ENCODE data around the gene GDPGP1. TPM values are rescaled to one million over a fixed set of nuclear protein-coding genes. Genes with fewer than 3 reads are reported as not detected.
"Not testable (repeated sequence)": the region's sequence is repeated elsewhere in the genome, so short reads cannot be mapped to it uniquely, and the experiment has no call there.

GDPGP1 gene
- 9.7 TPM for total RNA-seq

GRCh38 chr15:90234096-90234988 is at the start of gene GDPGP1:
GDPGP1 (plus strand) TSS chr15:90234209; CDS start chr15:90240909, 6,700 bp downstream.
- DNase-seq: no peak

GRCh38 chr15:90184786-90185704 is 49.0 kb upstream of the GDPGP1 start:
- DNase-seq: peak; percentile 59

DNA sequence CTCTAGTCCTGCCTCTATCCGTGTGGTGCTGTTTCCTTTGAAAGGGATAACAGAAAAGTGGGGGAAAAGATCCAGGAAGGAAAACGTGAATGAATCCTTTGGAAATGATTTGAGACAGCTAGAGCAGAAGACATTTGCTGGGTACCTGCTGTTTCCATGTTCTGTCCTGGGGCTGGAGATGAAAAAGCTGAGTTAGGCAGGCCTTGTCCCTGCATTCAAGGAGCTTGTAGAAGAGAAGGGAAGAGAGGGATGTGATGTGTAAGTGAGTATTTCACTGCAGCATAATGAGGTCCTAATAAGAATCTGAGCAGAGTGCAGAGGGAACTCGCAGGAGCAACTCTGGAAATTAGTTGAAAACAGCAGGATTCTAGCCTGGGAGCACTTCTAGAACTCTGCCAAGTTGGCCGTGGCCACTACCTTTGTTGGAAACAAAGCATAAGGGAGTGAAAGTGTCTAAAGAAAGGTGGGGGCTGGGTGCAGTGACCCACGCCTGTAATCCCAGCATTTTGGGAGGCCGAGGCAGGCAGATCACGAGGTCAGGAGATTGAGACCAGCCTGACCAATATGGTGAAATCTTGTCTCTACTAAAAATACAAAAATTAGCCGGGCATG is 46.6 kb upstream of the GDPGP1 start:
- no peak for DNase-seq

DNA sequence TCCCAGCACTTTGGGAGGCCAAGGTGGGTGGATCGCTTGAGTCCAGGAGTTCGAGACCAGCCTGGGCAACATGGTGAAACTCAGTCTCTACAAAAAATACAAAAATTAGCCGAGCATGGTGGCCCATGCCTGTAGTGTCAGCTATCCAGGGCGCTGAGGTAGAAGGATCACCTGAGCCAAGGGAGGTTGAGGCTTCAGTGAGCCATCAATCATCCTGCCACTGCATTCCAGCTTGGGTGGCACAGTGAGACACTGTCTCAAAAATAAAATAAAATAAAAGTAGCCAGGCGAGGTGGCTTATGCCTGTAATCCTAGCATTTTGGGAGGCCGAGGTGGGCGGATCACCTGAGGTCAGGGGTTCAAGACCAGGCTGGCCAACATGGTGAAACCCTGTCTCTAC is 45.9 kb upstream of the GDPGP1 start:
- not testable (repeated sequence) for DNase-seq

- DNase-seq: no peak
Measured at GRCh38 chr15:90188914-90189748, 44.9 kb upstream of the GDPGP1 start.

- no peak for DNase-seq
Measured at GRCh38 chr15:90189781-90190467, 44.1 kb upstream of the GDPGP1 start.

DNA sequence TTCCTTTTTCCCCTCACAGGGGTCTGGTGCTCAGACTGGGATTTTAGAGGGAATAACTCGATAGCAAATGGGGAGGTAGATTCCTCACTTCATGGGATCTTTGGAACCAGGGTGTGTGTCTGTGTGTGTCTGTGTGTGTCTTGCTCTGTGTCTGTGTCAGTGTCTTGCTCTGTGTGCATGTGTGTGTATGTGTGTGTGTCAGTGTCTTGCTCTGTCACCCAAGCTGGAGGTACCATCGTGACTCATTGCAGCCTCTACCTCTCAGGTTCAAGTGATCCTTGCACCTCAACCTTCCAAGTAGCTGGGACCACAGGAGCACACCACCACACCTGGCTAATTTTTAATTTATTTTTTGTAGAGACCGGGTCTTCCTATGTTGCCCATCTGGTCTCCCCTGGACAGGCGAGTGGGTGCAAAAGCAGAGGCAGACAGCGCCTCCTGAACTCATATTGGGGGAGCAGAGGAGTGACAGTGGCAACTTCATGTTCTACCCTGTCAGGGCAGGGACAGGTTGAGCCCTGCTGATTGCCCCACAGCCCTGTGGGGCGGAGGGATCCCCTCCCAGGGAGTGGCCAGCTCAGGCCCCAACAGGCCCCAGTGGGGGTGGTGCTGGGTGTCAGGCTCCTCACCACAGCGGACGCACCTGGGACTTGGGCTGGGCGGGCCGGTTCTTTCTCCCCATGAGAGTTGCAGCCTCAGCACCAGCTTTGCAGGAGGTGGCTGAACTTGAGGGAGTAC is 43.2 kb upstream of the GDPGP1 start:
- no peak for DNase-seq

DNA sequence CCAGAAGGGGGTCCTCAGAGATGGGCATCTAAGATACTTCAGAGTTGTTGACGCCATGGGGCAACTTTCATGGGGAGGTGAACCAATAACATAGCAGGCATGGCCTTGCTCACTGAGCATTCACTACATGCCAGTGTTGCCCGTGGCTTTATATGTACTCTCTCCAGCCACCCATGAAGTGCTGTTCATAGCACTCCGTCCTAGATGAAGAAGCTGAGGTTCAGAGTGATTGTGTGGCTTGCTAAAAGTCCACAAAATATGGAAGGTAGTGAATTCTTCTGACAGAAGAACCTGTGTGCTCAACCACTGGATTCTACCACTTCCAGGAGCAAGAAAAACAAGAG is 42.7 kb upstream of the GDPGP1 start:
- DNase-seq: no peak

GRCh38 chr15:90191794-90192509 is 42.1 kb upstream of the GDPGP1 start:
- peak; percentile 82 for DNase-seq

- peak; percentile 33 for DNase-seq
Measured at GRCh38 chr15:90192961-90193786, 40.8 kb upstream of the GDPGP1 start.

DNA sequence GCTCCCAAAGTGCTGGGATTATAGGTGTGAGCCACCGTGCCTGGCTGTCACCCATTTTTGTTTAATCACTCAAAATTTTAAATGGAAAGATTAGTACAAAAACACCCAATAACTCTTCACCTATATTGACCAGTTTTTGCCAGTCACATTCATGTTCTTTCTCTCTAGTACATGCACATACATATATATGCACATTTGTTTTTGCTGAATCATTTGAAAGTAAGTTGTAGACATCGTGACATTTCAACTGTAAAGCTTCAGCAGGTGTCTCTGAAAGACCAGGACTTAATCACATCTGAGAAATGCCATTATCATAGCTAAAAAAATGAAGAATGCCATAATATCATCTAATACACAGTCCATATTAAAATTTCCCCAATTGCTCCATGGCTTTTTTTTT is 39.4 kb upstream of the GDPGP1 start:
- DNase-seq: no peak

GRCh38 chr15:90200534-90201129 is 33.4 kb upstream of the GDPGP1 start:
- DNase-seq: no peak

GRCh38 chr15:90201130-90201943 is 32.7 kb upstream of the GDPGP1 start, which contains the start of gene SEMA4B:
SEMA4B (plus strand) TSS chr15:90201330; CDS start chr15:90201579, 249 bp downstream.
- DNase-seq: peak; percentile 38

GRCh38 chr15:90201944-90202375 is 32.0 kb upstream of the GDPGP1 start:
- DNase-seq: no peak

DNA sequence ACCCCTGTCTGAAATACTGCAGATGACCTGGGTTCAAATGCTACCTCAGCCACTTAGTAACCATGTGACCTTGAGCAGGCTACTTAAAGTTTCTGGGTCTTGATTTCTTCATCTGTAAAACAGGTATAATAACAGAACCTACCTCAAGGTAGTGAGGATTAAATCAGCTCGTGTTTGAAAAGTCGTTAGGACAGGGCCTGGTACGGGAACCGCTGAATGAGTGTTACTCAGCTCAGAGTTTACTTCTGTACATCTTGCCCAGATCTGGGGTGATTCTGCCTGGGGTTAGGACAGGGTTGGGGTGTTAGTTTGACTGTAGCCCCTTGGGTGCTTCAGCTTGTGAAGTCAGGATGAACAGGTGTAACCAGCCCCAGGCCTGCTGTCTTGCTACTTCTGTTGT is 31.1 kb upstream of the GDPGP1 start:
- no peak for DNase-seq

GRCh38 chr15:90203473-90203872 is 30.5 kb upstream of the GDPGP1 start:
- DNase-seq: no peak

DNA sequence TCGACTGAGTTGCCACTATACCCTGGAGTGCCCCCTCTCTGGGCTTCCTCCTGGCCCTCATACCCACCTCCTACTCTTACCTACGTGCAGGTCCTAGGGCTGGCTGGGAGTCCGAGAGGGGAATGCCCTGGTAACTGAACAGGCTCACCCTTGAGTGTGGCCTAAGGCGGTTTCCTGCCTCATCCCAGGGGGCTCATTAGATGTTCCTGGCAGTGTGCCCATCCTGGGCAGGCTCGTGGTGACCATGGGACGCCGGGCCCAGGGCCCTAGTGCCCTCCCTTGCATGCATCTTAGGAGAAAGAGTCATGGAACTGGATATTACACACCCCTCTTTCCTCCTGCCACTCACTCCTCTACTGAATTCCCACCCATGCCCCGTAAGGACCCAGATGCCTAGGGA is 30.1 kb upstream of the GDPGP1 start:
- no peak for DNase-seq
